IMR-90 (cell line): ENCODE measurements around the gene GUCA1C. TPM values are rescaled to one million over a fixed set of nuclear protein-coding genes. Genes with fewer than 3 reads are reported as not detected.

ENCODE experiments used
- ATAC-seq: fragments of 200-7000 bp; cut with Tn5 transposase; 2 replicates; pipeline ENCODE4 v1.9.1; 2020; ENCODE audit warnings: low read depth, mild to moderate bottlenecking, moderate library complexity
- BruUV-seq: library from RNA; stranded (reverse); fragments of 400-500 nt; replicated peaks from 2 replicates; lab custom pipeline; 2021; lab: Mats Ljungman, UMichigan
- CTCF ChIA-PET: fragments of 300-600 bp; formaldehyde crosslinking; extraction: SDS; loops from one replicate; lab custom pipeline; 2021; ENCODE audit warnings: antibody characterized with exemption; lab: Yijun Ruan, JAX
- POLR2A ChIA-PET: fragments of 300-600 bp; sonication (Branson Sonifier 250); formaldehyde crosslinking; loops from one replicate; lab custom pipeline; 2022; ENCODE audit warnings: antibody characterized with exemption; ENCODE audit not compliant: unreplicated experiment; lab: Charles Lee
- DNase-seq: peaks from one replicate; pipeline ENCODE4 v3.0.0; 2013
- H2AFZ ChIP-seq: replicated peaks from 2 replicates; pipeline ENCODE3; 2013; ENCODE audit warnings: low read length, mild to moderate bottlenecking; ENCODE audit not compliant: poor library complexity
- H2AK5ac ChIP-seq: 2 replicates; pipeline ENCODE4 v1.6.1; 2013; ENCODE audit warnings: low read depth, low read length, inconsistent platforms
- H2AK9ac ChIP-seq: replicated peaks from 2 replicates; pipeline ENCODE3; 2013; ENCODE audit warnings: mild to moderate bottlenecking, low read depth, low read length, moderate library complexity; ENCODE audit not compliant: poor library complexity
- H2BK120ac ChIP-seq: 2 replicates; pipeline ENCODE4 v1.6.1; 2013; ENCODE audit warnings: low read depth, low read length, inconsistent platforms
- H2BK15ac ChIP-seq: 3 replicates; pipeline ENCODE4 v1.6.1; 2013; ENCODE audit warnings: low read depth, low read length, inconsistent platforms
- H2BK20ac ChIP-seq: 2 replicates; pipeline ENCODE4 v1.6.1; 2013; ENCODE audit warnings: low read depth, mild to moderate bottlenecking, inconsistent platforms, low read length, moderate library complexity
- H2BK5ac ChIP-seq: 2 replicates; pipeline ENCODE4 v1.6.1; 2013; ENCODE audit warnings: mild to moderate bottlenecking, low read depth, low read length, inconsistent platforms; ENCODE audit not compliant: poor library complexity, severe bottlenecking
- H3K14ac ChIP-seq: replicated peaks from 2 replicates; pipeline ENCODE4 v1.6.1; 2013; ENCODE audit warnings: low read depth, low read length, inconsistent platforms
- H3K18ac ChIP-seq: 2 replicates; pipeline ENCODE4 v1.6.1; 2013; ENCODE audit warnings: low read depth, low read length, control low read depth
- H3K23ac ChIP-seq: 2 replicates; pipeline ENCODE4 v1.6.1; 2013; ENCODE audit warnings: low read depth, low read length, inconsistent platforms
- H3K27ac ChIP-seq: 2 replicates; pipeline ENCODE4 v1.5.1; 2013; ENCODE audit warnings: mild to moderate bottlenecking, control low read depth, low read length; ENCODE audit not compliant: insufficient read depth
- H3K27me3 ChIP-seq: 2 replicates; pipeline ENCODE4 v1.6.1; 2013; ENCODE audit warnings: low read length; ENCODE audit not compliant: control insufficient read depth, insufficient read depth
- H3K36me3 ChIP-seq: 2 replicates; pipeline ENCODE4 v1.6.1; 2013; ENCODE audit warnings: low read length, mixed read lengths; ENCODE audit not compliant: control insufficient read depth, insufficient read depth
- H3K4ac ChIP-seq: 2 replicates; pipeline ENCODE4 v1.6.1; 2013; ENCODE audit warnings: low read depth, low read length, inconsistent platforms
- H3K4me1 ChIP-seq: 2 replicates; pipeline ENCODE4 v1.6.1; 2013; ENCODE audit warnings: low read length, mixed read lengths; ENCODE audit not compliant: control insufficient read depth, insufficient read depth
- H3K4me2 ChIP-seq: 2 replicates; pipeline ENCODE4 v1.6.1; 2013; ENCODE audit warnings: low read depth, mild to moderate bottlenecking, control low read depth, low read length, moderate library complexity
- H3K4me3 ChIP-seq: 2 replicates; pipeline ENCODE4 v1.5.1; 2013; ENCODE audit warnings: low read depth, mild to moderate bottlenecking, control low read depth, low read length, moderate library complexity; ENCODE audit not compliant: insufficient read depth
- H3K56ac ChIP-seq: 2 replicates; pipeline ENCODE4 v1.6.1; 2013; ENCODE audit warnings: low read length, inconsistent platforms; ENCODE audit not compliant: insufficient read depth; ENCODE audit errors: extremely low read depth
- H3K79me1 ChIP-seq, 2 experiments: 2 replicates each; pipeline ENCODE4 v1.6.1; 2013; ENCODE audit warnings: low read length in 2 of 2, inconsistent platforms in 1 of 2, low read depth in 1 of 2
- H3K9ac ChIP-seq: 2 replicates; pipeline ENCODE4 v1.6.1; 2013; ENCODE audit warnings: low read depth, low read length, control low read depth
- H3K9me1 ChIP-seq: 2 replicates; pipeline ENCODE4 v1.6.1; 2013; ENCODE audit warnings: low read length, inconsistent platforms; ENCODE audit not compliant: insufficient read depth
- H3K9me3 ChIP-seq: 2 replicates; pipeline ENCODE4 v1.6.1; 2013; ENCODE audit warnings: low read length; ENCODE audit not compliant: control insufficient read depth, insufficient read depth
- H4K20me1 ChIP-seq: 2 replicates; pipeline ENCODE4 v1.6.1; 2013; ENCODE audit warnings: low read length, inconsistent platforms; ENCODE audit not compliant: insufficient read depth
- H4K5ac ChIP-seq: 2 replicates; pipeline ENCODE4 v1.6.1; 2013; ENCODE audit warnings: mild to moderate bottlenecking, low read depth, low read length, control low read depth
- H4K8ac ChIP-seq, 2 experiments: 2 replicates each; pipeline ENCODE4 v1.6.1; 2013; ENCODE audit warnings: low read depth in 2 of 2, low read length in 2 of 2, control low read depth in 1 of 2, inconsistent platforms in 1 of 2
- H4K91ac ChIP-seq: 2 replicates; pipeline ENCODE4 v1.6.1; 2013; ENCODE audit warnings: low read depth, low read length, inconsistent platforms; ENCODE audit not compliant: insufficient read depth
- CEBPB ChIP-seq: IDR thresholded peaks from 2 replicates; pipeline ENCODE4 v1.6.1; 2012; ENCODE audit warnings: low read depth, low read length, improper control_type of control experiment
- CHD1 ChIP-seq: IDR thresholded peaks from 2 replicates; pipeline ENCODE4 v1.6.1; 2012; ENCODE audit warnings: low read depth, low read length, improper control_type of control experiment
- CTCF ChIP-seq: conservative IDR thresholded peaks from 2 replicates; pipeline ENCODE4 v1.5.1; 2012; ENCODE audit warnings: mild to moderate bottlenecking, low read depth, low read length, improper control_type of control experiment
- MAFK ChIP-seq: IDR thresholded peaks from 2 replicates; pipeline ENCODE4 v1.6.1; 2012; ENCODE audit warnings: low read depth, low read length, improper control_type of control experiment
- MAZ ChIP-seq: IDR thresholded peaks from 2 replicates; pipeline ENCODE4 v1.6.1; 2012; ENCODE audit warnings: low read depth, mild to moderate bottlenecking, low read length, improper control_type of control experiment, moderate library complexity, borderline replicate concordance
- MXI1 ChIP-seq: IDR thresholded peaks from 2 replicates; pipeline ENCODE4 v1.6.1; 2012; ENCODE audit warnings: low read depth, mild to moderate bottlenecking, low read length, moderate library complexity, borderline replicate concordance
- RAD21 ChIP-seq: IDR thresholded peaks from 2 replicates; pipeline ENCODE4 v1.6.1; 2012; ENCODE audit warnings: low read length, improper control_type of control experiment
- RCOR1 ChIP-seq: IDR thresholded peaks from 2 replicates; pipeline ENCODE4 v1.6.1; 2012; ENCODE audit warnings: mild to moderate bottlenecking, low read length, improper control_type of control experiment; ENCODE audit not compliant: insufficient replicate concordance
- RFX5 ChIP-seq: IDR thresholded peaks from 2 replicates; pipeline ENCODE4 v1.8.0; 2012; ENCODE audit warnings: low read depth, mild to moderate bottlenecking, low read length, moderate library complexity
- SMC3 ChIP-seq: fragments of 150-350 bp; IDR thresholded peaks from 2 replicates; pipeline ENCODE4 v1.6.1; 2016; ENCODE audit warnings: low read depth, mild to moderate bottlenecking, antibody characterized with exemption, low read length, moderate library complexity
- WGBS, 2 experiments: methylation state at CpG; one replicate each; pipeline versions ENCODE4 v1.1.5 to v1.1.7; 2013; ENCODE audit warnings: missing lambda C conversion rate in 2 of 2; ENCODE audit not compliant: insufficient read length in 1 of 2; ENCODE audit errors: extremely low coverage in 2 of 2; 5-methylcytosine and 5-hydroxymethylcytosine counted together
- dilution Hi-C: fragments of 300-500 bp; cut with HindIII; formaldehyde crosslinking; loops from one replicate; pipeline ENCODE4 v1.14.3; 2018; ENCODE audit warnings: low sequenced_read_pairs; ENCODE audit not compliant: unreplicated experiment
- in situ Hi-C: fragments of 300-500 bp; cut with MboI; formaldehyde crosslinking; loops from 3 replicates; pipeline ENCODE4 v1.14.3; 2019; ENCODE audit warnings: low sequenced_read_pairs, inconsistent platforms, mixed read lengths
- intact Hi-C: fragments of 100-400 bp; cut with micrococcal nuclease; formaldehyde crosslinking; loops from 2 replicates; pipeline ENCODE4 v1.10.0; 2022
- polyA plus RNA-seq, 3 experiments: library from polyadenylated mRNA; depleted of rRNA; stranded (reverse); fragments of >200 nt; gene quantifications; 2 replicates each; pipeline ENCODE4 v1.2.3, GENCODE V29; 2012; ENCODE audit warnings: low replicate concordance in 1 of 3
- total RNA-seq: library from RNA; depleted of rRNA; stranded (reverse); fragments of >200 nt; gene quantifications from 2 replicates; pipeline ENCODE4 v1.2.3, GENCODE V29; 2012

The GUCA1C gene
- total and polyA plus RNA-seq, 2 of the 4 experiments (the other 2 are of a cell fraction): not detected

GRCh38 chr3:108983051-108983450, 29.4 kb upstream of the GUCA1C start:
- H3K56ac ChIP-seq: no peak overlapping the region
- H3K4ac ChIP-seq: no peak overlapping the region
- H2AK9ac ChIP-seq: no peak overlapping the region
- H4K91ac ChIP-seq: no peak overlapping the region
- H3K9me3 ChIP-seq: no peaks in the 10 kb centered on the region
- no peaks in the 10 kb centered on the region for H4K20me1 ChIP-seq
- H4K8ac ChIP-seq: no peak overlapping the region
- DNase-seq: no peak
- 100% methylated on average over 1 of the region's 1 CpG; no CpG with 5 or more reads in 1 of the 2 experiments for WGBS, 2 experiments
- no peak overlapping the region for H3K14ac ChIP-seq
- no peak overlapping the region for H2AK5ac ChIP-seq
- no peaks in the 10 kb centered on the region for H3K9me1 ChIP-seq
- H2BK15ac ChIP-seq: no peak overlapping the region
- H2BK20ac ChIP-seq: no peak overlapping the region
- H3K9ac ChIP-seq: no peak overlapping the region
- H3K36me3 ChIP-seq: no peaks in the 10 kb centered on the region
- no TSS peak for BruUV-seq
- H3K4me1 ChIP-seq: no peaks in the 10 kb centered on the region
- no peak overlapping the region for H2BK5ac ChIP-seq
- TF ChIP-seq SMC3: no peak
- no peak for TF ChIP-seq RFX5
- TF ChIP-seq CTCF: no peak
- TF ChIP-seq CHD1: no peak
- TF ChIP-seq RAD21: no peak
- no peak for TF ChIP-seq RCOR1
- no peak for TF ChIP-seq CEBPB
- no peak for TF ChIP-seq MAFK
- no peak for TF ChIP-seq MXI1
- no peak for TF ChIP-seq MAZ
- no peak overlapping the region for H3K4me3 ChIP-seq
- intact Hi-C loops: no loop called here
- H3K79me1 ChIP-seq: no peaks in the 10 kb centered on the region
- CTCF ChIA-PET: interaction anchor here (0.7 kb wide), 1 partner anchor 138 kb away, joined by 3 read pairs; no protein-coding TSS in a partner anchor
- no peaks in the 10 kb centered on the region for H3K27me3 ChIP-seq
- in situ Hi-C loops: no loop called here
- H2BK120ac ChIP-seq: no peak overlapping the region
- no peak overlapping the region for H3K4me2 ChIP-seq
- dilution Hi-C loops: no loop called here
- no peak overlapping the region for H3K23ac ChIP-seq
- POLR2A ChIA-PET: no interaction called here
- no peak for ATAC-seq
- H3K27ac ChIP-seq: no peak overlapping the region
- H3K18ac ChIP-seq: no peak overlapping the region
- H2AFZ ChIP-seq: no peak overlapping the region
- no peak overlapping the region for H4K5ac ChIP-seq
